Colonic mucosa (tissue), 4 donors: ENCODE data around the gene PPP2R5B. TPM values are rescaled to one million over a fixed set of nuclear protein-coding genes. Genes with fewer than 3 reads are reported as not detected.
A peak's percentile ranks its signal among the peaks of the same experiment; 100 is the strongest.

Experiments used
- DNase-seq: peaks from one replicate; pipeline ENCODE4 v3.0.0-alpha.2; 2020
- H3K27ac ChIP-seq: fragments of 200-600 bp; one replicate; pipeline ENCODE4 v1.8.0; 2021
- H3K27me3 ChIP-seq: fragments of 200-600 bp; one replicate; pipeline ENCODE4 v1.8.0; 2021
- H3K36me3 ChIP-seq: fragments of 200-600 bp; one replicate; pipeline ENCODE4 v1.8.0; 2021
- H3K4me1 ChIP-seq: fragments of 200-600 bp; one replicate; pipeline ENCODE4 v1.8.0; 2021; ENCODE audit warnings: mild to moderate bottlenecking
- H3K4me3 ChIP-seq: fragments of 200-600 bp; one replicate; pipeline ENCODE4 v1.8.0; 2021
- H3K9ac ChIP-seq, 2 donors: one replicate each; pipeline ENCODE4 v1.7.0; 2013; ENCODE audit warnings: control low read depth in 2 of 2, low read depth in 2 of 2, low read length in 2 of 2
- H3K9me3 ChIP-seq: fragments of 200-600 bp; one replicate; pipeline ENCODE4 v1.8.0; 2021
- CTCF ChIP-seq: fragments of 200-600 bp; IDR thresholded peaks from one replicate; pipeline ENCODE4 v1.8.0; 2022; ENCODE audit warnings: antibody characterized with exemption, mild to moderate bottlenecking
- intact Hi-C: fragments of 100-400 bp; cut with DNase I; formaldehyde crosslinking; loops from one replicate; pipeline ENCODE4 v1.14.1; 2022
- total RNA-seq, 2 donors: library from RNA; stranded (reverse); fragmentation: NEBNext Ultra II Directional in 1 of 2; extraction: Animal tissue kit (Norgen Biotek cat#: 25700) in 1 of 2; gene quantifications; one replicate each; pipeline ENCODE4 v1.2.1, GENCODE V29; 2021
- donor health status: healthy.
- donor health status: DM: no; HTN: no; CAD: no.
- donor health status: DM: no; HTN: no; CAD: no.

The PPP2R5B gene
- total RNA-seq, 2 donors from 2014 or later = 18.6 to 36.1 TPM

GRCh38 chr11:64916040-64916774 is 8.3 kb upstream of the PPP2R5B start:
- peak overlapping the region; percentile 96 to 99 for H3K9ac ChIP-seq
- intact Hi-C loops = no loop called here
- TF ChIP-seq CTCF = no peak

GRCh38 chr11:64916775-64917662 is 7.5 kb upstream of the PPP2R5B start, which contains the start of gene ATG2A:
Gene ATG2A (minus strand): TSS chr11:64917209. CDS start chr11:64917135, 74 bp downstream.
- Histone ChIP-seq H3K4me1 (peaks cover 5% of the 10 kb centered on the region), H3K27ac (peak within 1 kb of the TSS; percentile 52), H3K4me3 (peak within 1 kb of the TSS; percentile 70), H3K36me3 (peaks cover 4% of the 10 kb centered on the region), H3K27me3 (no peaks in the 10 kb centered on the region), H3K9ac (peak within 1 kb of the TSS; percentile 96 to 99), H3K9me3 (no peaks in the 10 kb centered on the region)
- intact Hi-C loops = no loop called here
- no peak for TF ChIP-seq CTCF
- peak; percentile 99 for DNase-seq

More at GRCh38 chr11:64916040-64916774, 8.3 kb upstream of the PPP2R5B start:
- H3K4me1 ChIP-seq = peaks cover 5% of the 10 kb centered on the region
- peak overlapping the region; percentile 70 for H3K4me3 ChIP-seq
- H3K36me3 ChIP-seq = peaks cover 4% of the 10 kb centered on the region
- H3K9me3 ChIP-seq = no peaks in the 10 kb centered on the region
- peak overlapping the region; percentile 51 for H3K27ac ChIP-seq
- DNase-seq = peak; percentile 53
- H3K27me3 ChIP-seq = no peaks in the 10 kb centered on the region

- peak overlapping the region; percentile 70 for H3K4me3 ChIP-seq
- H3K36me3 ChIP-seq = peaks cover 4% of the 10 kb centered on the region
- intact Hi-C loops = no loop called here
- no peaks in the 10 kb centered on the region for H3K27me3 ChIP-seq
- TF ChIP-seq CTCF = no peak
- H3K9me3 ChIP-seq = no peaks in the 10 kb centered on the region
- peak overlapping the region; percentile 52 for H3K27ac ChIP-seq
- H3K4me1 ChIP-seq = peaks cover 5% of the 10 kb centered on the region
- DNase-seq = no peak
- peak overlapping the region; percentile 58 to 99 for H3K9ac ChIP-seq
Measured at GRCh38 chr11:64917663-64917995, 6.9 kb upstream of the PPP2R5B start.

- H3K27me3 ChIP-seq = no peaks in the 10 kb centered on the region
- intact Hi-C loops = no loop called here
- H3K9me3 ChIP-seq = no peaks in the 10 kb centered on the region
- peaks cover under 1% of the 10 kb centered on the region for H3K36me3 ChIP-seq
- H3K27ac ChIP-seq = peak overlapping the region; percentile 52
- peak overlapping the region; percentile 70 for H3K4me3 ChIP-seq
- DNase-seq = no peak
- H3K9ac ChIP-seq = peak overlapping the region; percentile 58 to 99
- peaks cover 5% of the 10 kb centered on the region for H3K4me1 ChIP-seq
- no peak for TF ChIP-seq CTCF
Measured at GRCh38 chr11:64918017-64918416, 6.5 kb upstream of the PPP2R5B start.

GRCh38 chr11:64919627-64920026 is 4.9 kb upstream of the PPP2R5B start:
- Histone ChIP-seq H3K27me3 (no peaks in the 10 kb centered on the region), H3K9ac (no peak overlapping the region), H3K4me1 (peaks cover 10% of the 10 kb centered on the region), H3K9me3 (no peaks in the 10 kb centered on the region), H3K4me3 (no peak overlapping the region), H3K36me3 (no peaks in the 10 kb centered on the region), H3K27ac (no peak overlapping the region)
- intact Hi-C loops = no loop called here
- TF ChIP-seq CTCF = no peak
- DNase-seq = no peak
